ENCODE data around the gene KANTR. TPM values are rescaled to one million over a fixed set of nuclear protein-coding genes. Genes with fewer than 3 reads are reported as not detected.

Gene KANTR
- total and polyA plus RNA-seq, 12 donors = 2.1 to 12.6 (median 7.0) TPM

GRCh38 chrX:53085661-53086229 is 8.2 kb upstream of the KANTR start:
- peaks cover 0 to 25% (median 6%) of the 10 kb centered on the region in 9 donors for H3K4me1 ChIP-seq
- no peak overlapping the region for H3K4me3 ChIP-seq
- DNase-seq (no peak), ATAC-seq (no peak)
- no peak for TF ChIP-seq CTCF (IDR thresholded peaks at IDR 0.05)
- H3K9me3 ChIP-seq = no peaks in the 10 kb centered on the region
- intact Hi-C loops (cut with DNase I) = no loop called here
- WGBS, 2 donors = 85% methylated on average over 17 of the region's 17 CpGs
- H3K27ac ChIP-seq = no peak overlapping the region
- H3K27me3 ChIP-seq = peaks cover 0 to 12% (median 0%) of the 10 kb centered on the region in 7 donors
- H3K36me3 ChIP-seq = peaks cover 0 to 29% (median 0%) of the 10 kb centered on the region in 9 donors

- intact Hi-C loops (cut with DNase I) = no loop called here
- peaks cover 0 to 12% (median 0%) of the 10 kb centered on the region in 7 donors for H3K27me3 ChIP-seq
- TF ChIP-seq CTCF (IDR thresholded peaks at IDR 0.05) = no peak
- peak overlapping the region in 6 of 10 donors; percentile 15 to 83 (median 38) for H3K27ac ChIP-seq
- peak; percentile 18 to 60 for DNase-seq
- H3K36me3 ChIP-seq = peaks cover 0 to 29% (median 0%) of the 10 kb centered on the region in 9 donors
- peaks cover 0 to 25% (median 6%) of the 10 kb centered on the region in 9 donors for H3K4me1 ChIP-seq
- 39 to 47% methylated on average over 6 of the region's 6 CpGs for WGBS, 2 donors
- no peaks in the 10 kb centered on the region for H3K9me3 ChIP-seq
- peak in 2 of 8 donors; percentile 23 to 30 for ATAC-seq
- no peak overlapping the region for H3K4me3 ChIP-seq
These were observed 7.5 kb upstream of the KANTR start for GRCh38 chrX:53086464-53086863.

GRCh38 chrX:53087388-53087831 is 6.5 kb upstream of the KANTR start:
- peaks cover 0 to 25% (median 6%) of the 10 kb centered on the region in 9 donors for H3K4me1 ChIP-seq
- H3K4me3 ChIP-seq = no peak overlapping the region

More at GRCh38 chrX:53087388-53087831, 6.5 kb upstream of the KANTR start:
- DNase-seq (no peak), ATAC-seq (no peak)
- intact Hi-C loops (cut with DNase I) = no loop called here
- TF ChIP-seq CTCF (IDR thresholded peaks at IDR 0.05) = no peak
- Histone ChIP-seq H3K36me3 (peaks cover 0 to 29% (median 0%) of the 10 kb centered on the region in 9 donors), H3K9me3 (no peaks in the 10 kb centered on the region), H3K27ac (peak overlapping the region in 8 of 10 donors; percentile 32 to 87 (median 70)), H3K27me3 (peaks cover 0 to 12% (median 0%) of the 10 kb centered on the region in 7 donors)
- 47 to 58% methylated on average over 2 to 3 of the region's 3 CpGs for WGBS, 2 donors

Measured in heart right ventricle (tissue), 16 donors.